ENCODE results near the gene EEF1AKMT2.
A peak's percentile ranks its signal among the peaks of the same experiment; 100 is the strongest.

The EEF1AKMT2 gene

DNA sequence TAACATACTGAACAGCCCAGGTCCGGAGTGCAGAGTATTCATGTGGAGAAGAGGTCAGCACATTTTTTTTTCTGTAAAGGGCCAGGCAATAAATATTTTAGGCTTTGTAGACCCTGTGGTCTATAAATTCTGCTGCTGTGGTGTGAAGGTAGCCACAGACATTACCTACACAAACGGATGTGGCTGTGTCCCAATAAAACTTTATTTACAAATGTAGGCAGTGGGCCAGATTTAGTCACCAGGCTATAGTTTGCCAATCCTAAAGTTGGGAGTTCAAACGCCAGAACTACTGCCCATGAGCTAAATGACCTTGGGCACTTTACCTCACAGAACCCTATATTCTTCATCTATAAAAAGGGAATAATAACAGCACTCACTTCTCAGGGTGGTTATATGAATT, 60.9 kb downstream of the EEF1AKMT2 start:
- Histone ChIP-seq H3K9ac (ENCODE audit: low read length) (no peak overlapping the region), H3K27me3 (replicated peaks; ENCODE audit: insufficient read depth, low read length) (no peaks in the 10 kb centered on the region), H3K9me2 (replicated peaks; ENCODE audit: insufficient read depth, low read length) (no peaks in the 10 kb centered on the region), H2AFZ (ENCODE audit: low read length) (no peak overlapping the region), H3K4me2 (ENCODE audit: low read depth, low read length) (no peak overlapping the region), H3K4me3 (ENCODE audit: low read length) (no peak overlapping the region), H3K4me1 (ENCODE audit: low read length) (peaks cover 61% of the 10 kb centered on the region), H3K9me3 (replicated peaks; ENCODE audit: insufficient read depth, low read length) (no peaks in the 10 kb centered on the region), H3K79me2 (ENCODE audit: low read length) (peaks cover 74% of the 10 kb centered on the region), H4K20me1 (ENCODE audit: insufficient read depth, low read length) (no peaks in the 10 kb centered on the region), H3K36me3 (replicated peaks; ENCODE audit: insufficient read depth, low read length) (no peaks in the 10 kb centered on the region), H3K27ac (ENCODE audit: low read length) (no peak overlapping the region), H3F3A (ENCODE audit: insufficient read depth, low read length) (peaks cover 33% of the 10 kb centered on the region)
- no peak for DNase-seq
- TF ChIP-seq, protein P1, sequence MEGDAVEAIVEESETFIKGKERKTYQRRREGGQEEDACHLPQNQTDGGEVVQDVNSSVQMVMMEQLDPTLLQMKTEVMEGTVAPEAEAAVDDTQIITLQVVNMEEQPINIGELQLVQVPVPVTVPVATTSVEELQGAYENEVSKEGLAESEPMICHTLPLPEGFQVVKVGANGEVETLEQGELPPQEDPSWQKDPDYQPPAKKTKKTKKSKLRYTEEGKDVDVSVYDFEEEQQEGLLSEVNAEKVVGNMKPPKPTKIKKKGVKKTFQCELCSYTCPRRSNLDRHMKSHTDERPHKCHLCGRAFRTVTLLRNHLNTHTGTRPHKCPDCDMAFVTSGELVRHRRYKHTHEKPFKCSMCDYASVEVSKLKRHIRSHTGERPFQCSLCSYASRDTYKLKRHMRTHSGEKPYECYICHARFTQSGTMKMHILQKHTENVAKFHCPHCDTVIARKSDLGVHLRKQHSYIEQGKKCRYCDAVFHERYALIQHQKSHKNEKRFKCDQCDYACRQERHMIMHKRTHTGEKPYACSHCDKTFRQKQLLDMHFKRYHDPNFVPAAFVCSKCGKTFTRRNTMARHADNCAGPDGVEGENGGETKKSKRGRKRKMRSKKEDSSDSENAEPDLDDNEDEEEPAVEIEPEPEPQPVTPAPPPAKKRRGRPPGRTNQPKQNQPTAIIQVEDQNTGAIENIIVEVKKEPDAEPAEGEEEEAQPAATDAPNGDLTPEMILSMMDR (IDR thresholded peaks at IDR 0.05; ENCODE audit: low read length) = no peak
- TF ChIP-seq EZH2 (optimal IDR thresholded peaks at IDR 0.05; ENCODE audit: low read depth, low read length) (no peak), EZH2phosphoT487 (IDR thresholded peaks at IDR 0.05; ENCODE audit: low read length) (no peak)

DNA sequence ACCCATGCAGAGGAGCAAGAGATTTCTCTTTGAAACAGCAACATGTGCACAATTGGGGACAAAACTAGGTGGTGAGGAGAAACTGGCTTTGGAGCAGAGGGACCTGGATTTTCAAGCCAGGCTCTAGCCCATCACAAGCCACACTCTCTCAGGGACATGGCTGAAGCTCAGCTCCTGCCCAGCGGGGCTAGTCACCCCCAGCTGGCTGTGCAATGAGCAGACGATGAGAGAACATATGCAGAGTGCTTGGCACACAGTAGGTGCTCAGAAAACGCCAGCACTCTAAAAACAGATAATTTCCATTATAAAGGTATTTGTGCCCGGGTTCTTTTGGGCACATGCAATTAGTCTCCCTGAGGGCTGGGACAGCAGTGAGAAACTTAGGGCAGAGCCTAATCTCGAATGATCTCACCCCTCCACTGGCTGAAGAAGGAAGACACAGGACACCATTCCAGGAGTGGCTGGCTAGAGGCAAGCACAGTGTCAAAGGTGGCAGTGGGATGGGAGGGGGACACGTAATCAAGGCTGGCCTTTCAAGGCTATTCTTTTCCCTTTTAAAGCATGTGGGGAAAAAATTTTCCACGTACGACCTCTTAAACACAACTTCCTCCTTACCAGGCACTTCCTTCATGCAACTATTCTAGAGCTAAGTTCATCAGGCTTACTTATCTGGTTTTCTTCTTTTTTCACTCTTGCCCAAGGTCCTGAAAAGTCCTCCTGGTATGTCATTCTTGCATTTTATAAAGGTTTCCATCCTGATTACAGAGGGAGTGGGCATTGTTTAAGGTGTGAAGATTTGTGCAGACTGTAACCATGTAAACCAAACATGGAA, 62.6 kb downstream of the EEF1AKMT2 start:
- Histone ChIP-seq H3K4me3 (ENCODE audit: low read length) (no peak overlapping the region), H3K9me3 (replicated peaks; ENCODE audit: insufficient read depth, low read length) (no peaks in the 10 kb centered on the region), H3K4me2 (ENCODE audit: low read depth, low read length) (peak overlapping the region; percentile 14; the same call in 1 of the 2 replicates), H3K9ac (ENCODE audit: low read length) (peak overlapping the region; percentile 6; the same call in 1 of the 2 replicates), H3K9me2 (replicated peaks; ENCODE audit: insufficient read depth, low read length) (no peaks in the 10 kb centered on the region), H2AFZ (ENCODE audit: low read length) (no peak overlapping the region), H3K27me3 (replicated peaks; ENCODE audit: insufficient read depth, low read length) (no peaks in the 10 kb centered on the region), H4K20me1 (ENCODE audit: insufficient read depth, low read length) (no peaks in the 10 kb centered on the region), H3F3A (ENCODE audit: insufficient read depth, low read length) (peaks cover 27% of the 10 kb centered on the region), H3K79me2 (ENCODE audit: low read length) (peaks cover 78% of the 10 kb centered on the region), H3K36me3 (replicated peaks; ENCODE audit: insufficient read depth, low read length) (no peaks in the 10 kb centered on the region), H3K4me1 (ENCODE audit: low read length) (peaks cover 62% of the 10 kb centered on the region), H3K27ac (ENCODE audit: low read length) (peak overlapping the region; percentile 58; the same call in 1 of the 2 replicates)
- no peak for DNase-seq
- TF ChIP-seq EZH2 (optimal IDR thresholded peaks at IDR 0.05; ENCODE audit: low read depth, low read length) = no peak
- TF ChIP-seq EZH2phosphoT487 (IDR thresholded peaks at IDR 0.05; ENCODE audit: low read length) = no peak
- TF ChIP-seq, protein P1 (IDR thresholded peaks at IDR 0.05; ENCODE audit: low read length) = no peak

DNA sequence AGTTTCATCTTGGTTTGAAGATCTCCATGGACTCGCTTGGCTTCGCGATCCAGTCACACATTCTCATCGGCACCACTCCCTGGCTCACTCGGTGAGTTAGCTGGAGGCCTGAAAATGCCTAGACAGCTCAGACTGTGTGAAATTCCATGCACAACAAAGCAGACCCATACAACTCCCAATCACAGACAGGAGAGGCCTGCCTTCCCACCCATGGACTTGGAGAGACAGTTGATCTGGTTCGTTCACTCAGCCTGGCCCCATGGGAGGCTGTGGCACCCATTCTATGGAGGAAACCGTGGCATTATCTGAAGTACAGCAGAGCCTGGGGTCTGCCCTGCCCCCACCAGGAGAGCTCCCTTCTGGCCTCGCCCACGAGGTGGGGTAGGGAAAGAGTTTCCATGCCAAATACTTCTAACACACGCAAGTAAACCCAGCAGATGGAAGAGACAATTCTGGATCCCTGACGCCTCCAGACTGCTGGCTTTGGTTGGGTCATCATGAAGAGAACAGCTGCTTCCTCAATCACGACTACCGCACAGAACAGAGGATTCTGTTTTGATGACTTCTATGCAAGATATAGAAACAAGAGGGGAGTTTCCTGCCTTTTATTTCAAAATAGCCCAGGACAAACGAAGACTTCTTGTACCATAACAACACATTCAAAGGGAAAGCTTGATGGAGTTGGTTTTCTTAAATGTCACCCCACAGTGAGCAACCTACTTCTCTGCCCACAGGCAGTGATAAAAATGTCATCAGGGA, 63.4 kb downstream of the EEF1AKMT2 start:
- Histone ChIP-seq H3F3A (ENCODE audit: insufficient read depth, low read length) (peaks cover 27% of the 10 kb centered on the region), H3K27me3 (replicated peaks; ENCODE audit: insufficient read depth, low read length) (no peaks in the 10 kb centered on the region), H2AFZ (ENCODE audit: low read length) (no peak overlapping the region), H3K4me1 (ENCODE audit: low read length) (peaks cover 60% of the 10 kb centered on the region), H3K9ac (ENCODE audit: low read length) (peak overlapping the region; percentile 6; the same call in 1 of the 2 replicates), H3K27ac (ENCODE audit: low read length) (peak overlapping the region; percentile 58; the same call in 1 of the 2 replicates), H3K36me3 (replicated peaks; ENCODE audit: insufficient read depth, low read length) (no peaks in the 10 kb centered on the region), H3K79me2 (ENCODE audit: low read length) (peaks cover 75% of the 10 kb centered on the region), H3K4me2 (ENCODE audit: low read depth, low read length) (peak overlapping the region; percentile 14; the same call in 1 of the 2 replicates), H3K4me3 (ENCODE audit: low read length) (no peak overlapping the region), H4K20me1 (ENCODE audit: insufficient read depth, low read length) (no peaks in the 10 kb centered on the region), H3K9me3 (replicated peaks; ENCODE audit: insufficient read depth, low read length) (no peaks in the 10 kb centered on the region), H3K9me2 (replicated peaks; ENCODE audit: insufficient read depth, low read length) (no peaks in the 10 kb centered on the region)
- TF ChIP-seq EZH2 (optimal IDR thresholded peaks at IDR 0.05; ENCODE audit: low read depth, low read length) (no peak), EZH2phosphoT487 (IDR thresholded peaks at IDR 0.05; ENCODE audit: low read length) (no peak)
- TF ChIP-seq, protein P1 (IDR thresholded peaks at IDR 0.05; ENCODE audit: low read length) = no peak
- peak; percentile 33 for DNase-seq

All from MM.1S (cell line).